Keratinocyte (primary cell): Measurements from ENCODE around the gene SFXN4. TPM values are rescaled to one million over a fixed set of nuclear protein-coding genes. Genes with fewer than 3 reads are reported as not detected.

Experiments used
- DNase-seq: peaks from one replicate; pipeline ENCODE4 v3.0.0-alpha.2; 2011; ENCODE audit warnings: low read depth, missing footprints, low spot score
- FAIRE-seq: peaks from 2 replicates; lab custom pipeline; 2011; peaks lifted over from hg19 to GRCh38; lab: Jason Lieb, UNC
- H2AFZ ChIP-seq: 2 replicates; pipeline ENCODE4 v1.6.0; 2012; ENCODE audit warnings: low read length, control low read depth, inconsistent platforms; ENCODE audit not compliant: control insufficient read depth
- H3K27ac ChIP-seq: 2 replicates; pipeline ENCODE4 v1.5.1; 2011; ENCODE audit warnings: low read length; ENCODE audit not compliant: control insufficient read depth, insufficient read depth
- H3K27me3 ChIP-seq: 3 replicates; pipeline ENCODE4 v1.6.0; 2011; ENCODE audit warnings: low read length; ENCODE audit not compliant: control insufficient read depth, insufficient read depth; ENCODE audit errors: extremely low read depth
- H3K36me3 ChIP-seq, 2 experiments: 2 replicates in 1 of 2; 3 replicates in 1 of 2; pipeline ENCODE4 v1.5.1; 2011; ENCODE audit warnings: low read length in 2 of 2, mild to moderate bottlenecking in 1 of 2; ENCODE audit not compliant: control insufficient read depth in 2 of 2, insufficient read depth in 2 of 2; ENCODE audit errors: extremely low read depth in 1 of 2
- H3K4me1 ChIP-seq: 3 replicates; pipeline ENCODE4 v1.5.1; 2011; ENCODE audit warnings: low read length; ENCODE audit not compliant: control insufficient read depth, insufficient read depth; ENCODE audit errors: extremely low read depth
- H3K4me2 ChIP-seq: 3 replicates; pipeline ENCODE4 v1.6.0; 2011; ENCODE audit warnings: low read depth, low read length; ENCODE audit not compliant: control insufficient read depth, insufficient read depth; ENCODE audit errors: extremely low read depth
- H3K4me3 ChIP-seq, 3 experiments: fragments of 200-600 bp in 1 of 3; sonication (generic) in 1 of 3; 2 replicates in 2 of 3; 3 replicates in 1 of 3; pipeline ENCODE4 v1.5.1; 2011 to 2016; ENCODE audit warnings: low read length in 3 of 3, mild to moderate bottlenecking in 3 of 3, control low read depth in 2 of 3, inconsistent platforms in 1 of 3, low read depth in 1 of 3, mixed read lengths in 1 of 3, mixed run types in 1 of 3, moderate library complexity in 1 of 3; ENCODE audit not compliant: control insufficient read depth in 2 of 3, insufficient read depth in 2 of 3; ENCODE audit errors: extremely low read depth in 1 of 3
- H3K79me2 ChIP-seq: 2 replicates; pipeline ENCODE4 v1.6.0; 2012; ENCODE audit warnings: low read length; ENCODE audit not compliant: control insufficient read depth, insufficient read depth
- H3K9ac ChIP-seq: 3 replicates; pipeline ENCODE4 v1.6.0; 2011; ENCODE audit warnings: low read length; ENCODE audit not compliant: control insufficient read depth, insufficient read depth; ENCODE audit errors: extremely low read depth
- H3K9me1 ChIP-seq: 3 replicates; pipeline ENCODE4 v1.6.0; 2011; ENCODE audit warnings: low read length; ENCODE audit not compliant: control insufficient read depth, insufficient read depth; ENCODE audit errors: extremely low read depth
- H3K9me3 ChIP-seq: 2 replicates; pipeline ENCODE4 v1.5.1; 2012; ENCODE audit warnings: low read depth, low read length; ENCODE audit not compliant: control insufficient read depth
- H4K20me1 ChIP-seq: 3 replicates; pipeline ENCODE4 v1.6.0; 2011; ENCODE audit warnings: low read length; ENCODE audit not compliant: control insufficient read depth, insufficient read depth; ENCODE audit errors: extremely low read depth
- CTCF ChIP-seq, 3 experiments: IDR thresholded peaks in 1 of 3; conservative IDR thresholded peaks in 1 of 3; optimal IDR thresholded peaks in 1 of 3; 2 replicates in 2 of 3; 3 replicates in 1 of 3; pipeline versions ENCODE3 to v1.5.1; 2011; ENCODE audit warnings: low read length in 3 of 3, mild to moderate bottlenecking in 3 of 3, moderate library complexity in 2 of 3, control low read depth in 1 of 3, inconsistent platforms in 1 of 3; ENCODE audit not compliant: insufficient read depth in 2 of 3; ENCODE audit errors: extremely low read depth in 1 of 3
- EZH2 ChIP-seq: IDR thresholded peaks from one replicate; pipeline ENCODE4 v1.6.1; 2012; ENCODE audit warnings: inconsistent platforms, mild to moderate bottlenecking, low read length, moderate library complexity
- dilution Hi-C: fragments of 300-500 bp; cut with MboI; formaldehyde crosslinking; loops from one replicate; pipeline ENCODE4 v1.7.0; 2020; ENCODE audit warnings: low sequenced_read_pairs; ENCODE audit not compliant: extremely low pct_ligation_motif_present
- polyA plus RNA-seq, 5 experiments: library from polyadenylated mRNA; depleted of rRNA in 3 of 5; stranded (reverse) in 3 of 5; stranded (forward) in 1 of 5; unstranded in 1 of 5; fragments of >200 nt; gene quantifications; 1 replicate in 1 of 5; 2 replicates in 3 of 5; 3 replicates in 1 of 5; pipeline versions ENCODE4 v1.2.1 to v1.2.3, GENCODE V29; 2011 to 2012; ENCODE audit warnings: missing spikeins in 2 of 5, low read depth in 1 of 5, low replicate concordance in 1 of 5

SFXN4 gene
- polyA plus RNA-seq, 1 donor (not counting 4 experiments of a cell fraction or from before 2014, with no cell fraction given), result 27.6 TPM

GRCh38 chr10:119211176-119211575 lies 45.7 kb upstream of the SFXN4 start:
- Histone ChIP-seq H3K27ac (no peak overlapping the region), H3K27me3 (no peaks in the 10 kb centered on the region), H3K36me3 (no peaks in the 10 kb centered on the region), H3K9me1 (no peaks in the 10 kb centered on the region), H3K4me1 (peaks cover 30% of the 10 kb centered on the region), H3K9me3 (no peaks in the 10 kb centered on the region), H3K4me2 (no peak overlapping the region), H4K20me1 (no peaks in the 10 kb centered on the region), H3K9ac (no peak overlapping the region), H3K4me3 (no peak overlapping the region), H3K79me2 (peaks cover 16% of the 10 kb centered on the region), H2AFZ (no peak overlapping the region)
- no peak for TF ChIP-seq EZH2
- TF ChIP-seq CTCF (optimal IDR thresholded peaks at IDR 0.05 in 1 of 3, IDR thresholded peaks at IDR 0.05 in 1 of 3, conservative IDR thresholded peaks at IDR 0.05 in 1 of 3; ENCODE audit: extremely low read depth in 1 of 3, insufficient read depth in 2 of 3, low read length in 3 of 3), result no peak
- dilution Hi-C loops, result loop anchor here (25.0 kb wide), 1 partner anchor 201 kb away; no protein-coding TSS in a partner anchor
- DNase-seq, result no peak
- FAIRE-seq, result no peak

- no peak overlapping the region for H3K27ac ChIP-seq
- peaks cover 34% of the 10 kb centered on the region for H3K4me1 ChIP-seq
- no peaks in the 10 kb centered on the region for H3K9me1 ChIP-seq
- H3K9ac ChIP-seq, result no peak overlapping the region
- FAIRE-seq (no peak), DNase-seq (no peak)
- peaks cover 16% of the 10 kb centered on the region for H3K79me2 ChIP-seq
- dilution Hi-C loops, result loop anchor here (25.0 kb wide), 1 partner anchor 202 kb away; no protein-coding TSS in a partner anchor
- no peak overlapping the region for H3K4me3 ChIP-seq
- H4K20me1 ChIP-seq, result no peaks in the 10 kb centered on the region
- H3K4me2 ChIP-seq, result no peak overlapping the region
- TF ChIP-seq EZH2, result no peak
- no peak for TF ChIP-seq CTCF (optimal IDR thresholded peaks at IDR 0.05 in 1 of 3, IDR thresholded peaks at IDR 0.05 in 1 of 3, conservative IDR thresholded peaks at IDR 0.05 in 1 of 3; ENCODE audit: extremely low read depth in 1 of 3, insufficient read depth in 2 of 3, low read length in 3 of 3)
- no peaks in the 10 kb centered on the region for H3K27me3 ChIP-seq
- H3K36me3 ChIP-seq, result no peaks in the 10 kb centered on the region
- no peak overlapping the region for H2AFZ ChIP-seq
- no peaks in the 10 kb centered on the region for H3K9me3 ChIP-seq
These were observed 45.1 kb upstream of the SFXN4 start for GRCh38 chr10:119210633-119211032.
